K562 (cell line): ENCODE data around the gene STUB1. TPM values are rescaled to one million over a fixed set of nuclear protein-coding genes. Genes with fewer than 3 reads are reported as not detected.
A peak's percentile ranks its signal among the peaks of the same experiment; 100 is the strongest.

Experiments
- ATAC-seq: fragments of 200-7000 bp; cut with Tn5 transposase; 3 replicates; pipeline ENCODE4 v1.9.1; 2020; ENCODE audit warnings: moderate library complexity
- BruUV-seq: library from RNA; stranded (reverse); fragments of 400-500 nt; replicated peaks from 2 replicates; lab custom pipeline; 2021; lab: Mats Ljungman, UMichigan
- CTCF ChIA-PET: fragments of 300-600 bp; formaldehyde crosslinking; extraction: SDS; loops from one replicate; lab custom pipeline; 2021; ENCODE audit warnings: low intra/inter-chr PET ratio; lab: Yijun Ruan, JAX
- POLR2A ChIA-PET: fragments of 300-600, 350-650 bp; sonication (Branson Sonifier 250); formaldehyde crosslinking; extraction: SDS; loops from one replicate; lab custom pipeline; 2021; ENCODE audit warnings: antibody characterized with exemption, inconsistent platforms; lab: Yijun Ruan, JAX
- DNase-seq, 4 experiments: peaks; one replicate each; pipeline versions ENCODE4 v3.0.0 to v3.0.0-alpha.2; 2011 to 2018; ENCODE audit warnings: low spot score in 3 of 4, mixed read lengths in 3 of 4; ENCODE audit errors: extremely low read depth in 1 of 4
- FAIRE-seq: peaks from 2 replicates; lab custom pipeline; 2011; peaks lifted over from hg19 to GRCh38; lab: Jason Lieb, UNC
- H2AFZ ChIP-seq: 2 replicates; pipeline ENCODE4 v1.6.0; 2011; ENCODE audit warnings: low read depth, low read length, control low read depth, inconsistent platforms
- H3K27ac ChIP-seq: fragments of 200-600 bp; 3 replicates; pipeline ENCODE4 v1.8.0; 2011; ENCODE audit warnings: low read depth, mild to moderate bottlenecking, control low read depth, inconsistent platforms, low read length, moderate library complexity, mixed read lengths; ENCODE audit errors: extremely low read depth
- H3K27me3 ChIP-seq, 2 experiments: fragments of 300-600 bp in 1 of 2; 2 replicates in 1 of 2; 3 replicates in 1 of 2; pipeline versions ENCODE4 v1.6.0 to v1.8.0; 2011; ENCODE audit warnings: inconsistent platforms in 2 of 2, low read length in 2 of 2, mild to moderate bottlenecking in 1 of 2, mixed read lengths in 1 of 2, moderate library complexity in 1 of 2; ENCODE audit not compliant: control insufficient read depth in 2 of 2, insufficient read depth in 2 of 2
- H3K36me3 ChIP-seq: fragments of 300-600 bp; 3 replicates; pipeline ENCODE4 v1.8.0; 2011; ENCODE audit warnings: mild to moderate bottlenecking, low read length, inconsistent platforms; ENCODE audit not compliant: control insufficient read depth, insufficient read depth
- H3K4me1 ChIP-seq, 2 experiments: fragments of 200-600 bp in 1 of 2; replicated peaks in 1 of 2; 2 replicates in 1 of 2; 3 replicates in 1 of 2; pipeline versions ENCODE4 v1.5.1 to v1.8.0; 2011; ENCODE audit warnings: inconsistent platforms in 2 of 2, low read length in 2 of 2, mild to moderate bottlenecking in 1 of 2, mixed read lengths in 1 of 2, moderate library complexity in 1 of 2; ENCODE audit not compliant: control insufficient read depth in 2 of 2, insufficient read depth in 2 of 2
- H3K4me2 ChIP-seq: 2 replicates; pipeline ENCODE4 v1.6.1; 2011; ENCODE audit warnings: low read length, control low read depth, inconsistent platforms, mixed read lengths; ENCODE audit not compliant: insufficient read depth
- H3K4me3 ChIP-seq: fragments of 200-600 bp; sonication (generic), shearing (Covaris generic); 2 replicates; pipeline ENCODE4 v1.5.1; 2016; ENCODE audit warnings: control low read depth, inconsistent platforms
- H3K79me2 ChIP-seq: fragments of 200-600 bp; 3 replicates; pipeline ENCODE4 v1.8.0; 2011; ENCODE audit warnings: low read length, inconsistent platforms; ENCODE audit not compliant: control insufficient read depth, insufficient read depth
- H3K9ac ChIP-seq, 2 experiments: 2 replicates each; pipeline versions ENCODE4 v1.6.0 to v1.6.1; 2011; ENCODE audit warnings: low read depth in 2 of 2, low read length in 2 of 2, control low read depth in 1 of 2, inconsistent platforms in 1 of 2, mild to moderate bottlenecking in 1 of 2, mixed read lengths in 1 of 2; ENCODE audit not compliant: insufficient read depth in 1 of 2
- H3K9me1 ChIP-seq: one replicate; pipeline ENCODE4 v1.6.0; 2011; ENCODE audit warnings: inconsistent platforms, mild to moderate bottlenecking, low read length, moderate library complexity; ENCODE audit not compliant: control insufficient read depth, insufficient read depth
- H3K9me3 ChIP-seq: replicated peaks from 2 replicates; pipeline ENCODE4 v1.5.1; 2011; ENCODE audit warnings: low read depth, low read length, inconsistent platforms; ENCODE audit not compliant: control insufficient read depth, insufficient read depth
- H4K20me1 ChIP-seq: replicated peaks from 2 replicates; pipeline ENCODE4 v1.6.1; 2011; ENCODE audit warnings: low read length, inconsistent platforms, mixed read lengths; ENCODE audit not compliant: control insufficient read depth, insufficient read depth
- ARID4B ChIP-seq: sonication (generic); formaldehyde crosslinking; IDR thresholded peaks from 2 replicates; pipeline ENCODE4 v1.8.0; 2022; ENCODE audit warnings: mild to moderate bottlenecking, missing genetic modification reagents
- ETV5 ChIP-seq: sonication (generic); formaldehyde crosslinking; IDR thresholded peaks from 2 replicates; pipeline ENCODE4 v1.4.0; 2020; ENCODE audit warnings: low read depth, mild to moderate bottlenecking, missing genetic modification reagents
- FIP1L1 ChIP-seq: fragments of 200-400 bp; formaldehyde crosslinking; IDR thresholded peaks from 2 replicates; pipeline ENCODE4 v1.6.1; 2018; ENCODE audit warnings: mild to moderate bottlenecking, low read depth, low read length; ENCODE audit not compliant: poor library complexity, severe bottlenecking
- KAT7 ChIP-seq: sonication (generic); formaldehyde crosslinking; IDR thresholded peaks from 2 replicates; pipeline ENCODE4 v1.8.0; 2022; ENCODE audit warnings: missing genetic modification reagents, mild to moderate bottlenecking, borderline replicate concordance
- NCOA2 ChIP-seq, 2 experiments: fragments of 450-650 bp; IDR thresholded peaks; 2 replicates each; pipeline ENCODE4 v1.6.1; 2018; ENCODE audit warnings: mild to moderate bottlenecking in 2 of 2, moderate library complexity in 1 of 2; ENCODE audit not compliant: partially characterized antibody in 2 of 2
- RBM14 ChIP-seq: fragments of 200-400 bp; formaldehyde crosslinking; IDR thresholded peaks from 2 replicates; pipeline ENCODE4 v1.6.1; 2018; ENCODE audit warnings: low read depth, mild to moderate bottlenecking, low read length, moderate library complexity, borderline replicate concordance; ENCODE audit not compliant: insufficient read depth
- SIN3A ChIP-seq, 2 experiments: fragments of 150-350 bp in 1 of 2; IDR thresholded peaks; 2 replicates each; pipeline ENCODE4 v1.6.1; 2011 to 2016; ENCODE audit warnings: borderline replicate concordance in 2 of 2, low read depth in 2 of 2, low read length in 2 of 2, mild to moderate bottlenecking in 2 of 2, moderate library complexity in 2 of 2; ENCODE audit not compliant: control insufficient read depth in 1 of 2
- WGBS: fragments of 100-300 bp; shearing (Covaris generic); methylation state at CpG from one replicate; pipeline ENCODE4 v1.1.6; 2016; ENCODE audit warnings: low coverage, mixed read lengths; ENCODE audit not compliant: insufficient coverage; ENCODE audit errors: missing lambda C conversion rate; 5-methylcytosine and 5-hydroxymethylcytosine counted together
- in situ Hi-C: fragments of 300-500 bp; cut with MboI; formaldehyde crosslinking; loops from 4 replicates; pipeline ENCODE4 v1.15.0; 2018; ENCODE audit warnings: inconsistent platforms, mixed read lengths
- intact Hi-C: fragments of 100-400 bp; cut with micrococcal nuclease; formaldehyde crosslinking; loops from 2 replicates; pipeline ENCODE4 v1.14.2; 2022
- polyA plus RNA-seq, 8 experiments: library from polyadenylated mRNA; depleted of rRNA in 4 of 8; stranded (reverse) in 5 of 8; unstranded in 3 of 8; fragments of >200 nt; fragmentation: Nextera tagmentation in 2 of 8; fragmentation: Illumina TruSeq in 1 of 8; extraction: Ambion mirVana in 2 of 8; extraction: Trizol in 1 of 8; gene quantifications; 2 replicates each; pipeline versions ENCODE4 v1.2.1 to v1.2.3, GENCODE V29; 2011 to 2014; ENCODE audit warnings: inconsistent platforms in 1 of 8, missing spikeins in 1 of 8
- total RNA-seq, 7 experiments: library from RNA; depleted of rRNA in 6 of 7; stranded (reverse); fragments of >200 nt in 6 of 7; fragmentation: Illumina TruSeq in 2 of 7; extraction: Trizol in 2 of 7; gene quantifications; 2 replicates each; pipeline versions ENCODE4 v1.2.1 to v1.2.3, GENCODE V29; 2011 to 2021; ENCODE audit warnings: low replicate concordance in 1 of 7

The STUB1 gene
- total and polyA plus RNA-seq, 9 of the 15 experiments (the other 6 are each of a cell fraction or from before 2014, with no cell fraction given), result 10.6 to 251 (median 152) TPM

- Histone ChIP-seq H3K27ac (peak overlapping the region; percentile 72; the same call in 2 of the 3 replicates), H4K20me1 (peaks cover 8% of the 10 kb centered on the region; the same call in 1 of the 2 replicates), H3K4me3 (peak overlapping the region; percentile 52), H3K4me1 (peaks cover 22 to 96% of the 10 kb centered on the region in 2 experiments), H2AFZ (peak overlapping the region; percentile 65), H3K9me3 (no peaks in the 10 kb centered on the region), H3K36me3 (peaks cover 43% of the 10 kb centered on the region), H3K27me3 (no peaks in the 10 kb centered on the region), H3K9me1 (no peaks in the 10 kb centered on the region), H3K9ac (peak overlapping the region; percentile 32 to 93; a peak in 3 of 4 replicates), H3K79me2 (peaks cover 14% of the 10 kb centered on the region), H3K4me2 (peak overlapping the region; percentile 79)
- FAIRE-seq (no peak), ATAC-seq (no peak), DNase-seq (no peak)
- ChIA-PET POLR2A (interaction anchor here (0.7 to 1.7 kb wide), 6 partner anchors 8 to 280 kb away, joined by 3 to 6 read pairs (median 4); partner anchors contain the start of gene JMJD8), CTCF (no interaction called here)
- WGBS, result 47% methylated on average over 17 of the region's 25 CpGs
- TF ChIP-seq SIN3A (IDR thresholded peaks at IDR 0.05; ENCODE audit: borderline replicate concordance in 2 of 2, control insufficient read depth in 1 of 2, low read depth in 2 of 2, low read length in 2 of 2) (no peak), KAT7 (0 out of 2 replicates have a peak, but pooled peaks have one; percentile 6), ARID4B (CRISPR knock-in tag) (0 out of 2 replicates have a peak, but pooled peaks have one; percentile 10), NCOA2 (IDR thresholded peaks at IDR 0.05; ENCODE audit: partially characterized antibody in 2 of 2) (no peak), FIP1L1 (peak; percentile 71), RBM14 (0 out of 2 replicates have a peak, but pooled peaks have one; percentile 47), ETV5 (CRISPR knock-in tag) (no peak)
- BruUV-seq, result no TSS peak
- in situ Hi-C loops, result loop anchor here (10.0 kb wide), 1 partner anchor 281 kb away; the partner anchor contains the start of gene NME4
- intact Hi-C loops, result loop anchor here (5.0 kb wide), 1 partner anchor 39 kb away; the partner anchor contains the start of gene METTL26
Observed at GRCh38 chr16:675884-676564, 4.2 kb upstream of the STUB1 start.
